ENCODE data around the gene SIRPB1. TPM values are rescaled to one million over a fixed set of nuclear protein-coding genes. Genes with fewer than 3 reads are reported as not detected.
"Not testable (repeated sequence)": the region's sequence is repeated elsewhere in the genome, so short reads cannot be mapped to it uniquely, and the experiment has no call there.

The SIRPB1 gene
- polyA plus RNA-seq, 1 experiment, result 1.9 TPM

- Histone ChIP-seq H3K27me3 (ENCODE audit: control insufficient read depth, insufficient read depth, low read length) (peaks cover 1% of the 10 kb centered on the region; the same call in 1 of the 2 replicates), H3K4me3 (ENCODE audit: low read depth, low read length) (no peak overlapping the region), H3K36me3 (ENCODE audit: control insufficient read depth, insufficient read depth, low read length) (no peaks in the 10 kb centered on the region)
- TF ChIP-seq CTCF (IDR thresholded peaks at IDR 0.05; ENCODE audit: insufficient read depth, low read depth, low read length), result no peak
- CTCF ChIA-PET, result no interaction called here
- DNase-seq (ENCODE audit: low read depth), result no peak
- POLR2A ChIA-PET, result no interaction called here
Observed at GRCh38 chr20:1648101-1648500, 28.3 kb upstream of the SIRPB1 start.

- DNase-seq (ENCODE audit: low read depth), result no peak
- CTCF ChIA-PET, result no interaction called here
- peaks cover 1% of the 10 kb centered on the region; the same call in 1 of the 2 replicates for H3K27me3 ChIP-seq (ENCODE audit: control insufficient read depth, insufficient read depth, low read length)
- no peaks in the 10 kb centered on the region for H3K36me3 ChIP-seq (ENCODE audit: control insufficient read depth, insufficient read depth, low read length)
- H3K4me3 ChIP-seq (ENCODE audit: low read depth, low read length), result no peak overlapping the region
- POLR2A ChIA-PET, result no interaction called here
- no peak for TF ChIP-seq CTCF (IDR thresholded peaks at IDR 0.05; ENCODE audit: insufficient read depth, low read depth, low read length)
Observed at GRCh38 chr20:1646975-1647431, 27.2 kb upstream of the SIRPB1 start.

DNA sequence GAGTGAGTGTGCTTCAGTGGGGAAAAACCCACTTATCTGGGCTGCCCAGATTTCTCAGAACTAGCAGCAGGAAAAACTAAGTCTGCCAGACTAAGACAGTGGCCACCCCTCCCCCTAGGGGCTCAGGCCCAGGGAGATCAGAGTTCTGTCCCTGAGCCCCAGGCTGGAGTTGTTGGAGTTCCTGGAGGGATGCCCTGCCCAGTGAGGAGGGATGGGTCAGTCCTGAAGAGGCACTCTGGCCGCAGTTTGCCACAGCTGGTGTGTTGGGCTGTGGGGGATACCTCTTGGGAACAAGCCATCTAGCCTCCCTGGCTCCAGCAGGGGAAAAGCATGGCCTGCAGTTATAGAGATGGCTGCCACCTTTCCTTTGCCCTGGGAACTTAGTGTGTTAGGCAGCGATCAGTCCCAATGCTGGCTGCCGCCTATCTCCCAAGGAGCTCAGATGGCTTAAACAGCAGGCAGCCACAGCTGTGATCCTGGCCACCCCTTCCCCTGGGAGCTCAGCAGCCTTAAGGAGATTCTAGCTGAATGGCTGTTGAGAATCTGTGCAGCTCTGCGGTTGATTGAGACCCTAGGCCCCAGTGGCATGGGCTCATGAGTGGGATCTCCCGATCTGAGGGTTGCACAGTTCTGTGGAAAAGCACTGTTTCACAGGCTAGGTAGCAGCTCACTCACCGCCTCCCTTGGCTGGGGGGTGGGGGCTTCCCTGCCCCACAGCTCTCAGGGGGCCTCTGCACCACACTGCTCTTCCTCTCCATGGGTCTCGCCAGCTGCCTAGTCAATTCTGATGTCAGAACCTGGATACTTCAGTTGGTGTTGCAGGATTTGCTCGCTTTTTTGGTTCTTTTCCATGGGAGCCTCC lies 24.5 kb upstream of the SIRPB1 start:
- no peak overlapping the region for H3K4me3 ChIP-seq (ENCODE audit: low read depth, low read length)
- TF ChIP-seq CTCF (IDR thresholded peaks at IDR 0.05; ENCODE audit: insufficient read depth, low read depth, low read length), result no peak
- DNase-seq (ENCODE audit: low read depth), result no peak
- no peaks in the 10 kb centered on the region for H3K36me3 ChIP-seq (ENCODE audit: control insufficient read depth, insufficient read depth, low read length)
- ChIA-PET CTCF (no interaction called here), POLR2A (no interaction called here)
- H3K27me3 ChIP-seq (ENCODE audit: control insufficient read depth, insufficient read depth, low read length), result peaks cover 1% of the 10 kb centered on the region; the same call in 1 of the 2 replicates

- H3K4me3 ChIP-seq (ENCODE audit: low read depth, low read length); H3K36me3 ChIP-seq (ENCODE audit: control insufficient read depth, insufficient read depth, low read length); DNase-seq (ENCODE audit: low read depth); H3K27me3 ChIP-seq (ENCODE audit: control insufficient read depth, insufficient read depth, low read length); POLR2A ChIA-PET; CTCF ChIA-PET: not testable (repeated sequence)
Observed at GRCh38 chr20:1638643-1639042, 18.8 kb upstream of the SIRPB1 start.

- H3K36me3 ChIP-seq (ENCODE audit: control insufficient read depth, insufficient read depth, low read length), result no peaks in the 10 kb centered on the region
- no peak for DNase-seq (ENCODE audit: low read depth)
- no peak overlapping the region for H3K4me3 ChIP-seq (ENCODE audit: low read depth, low read length)
- CTCF ChIA-PET, result no interaction called here
- no peaks in the 10 kb centered on the region for H3K27me3 ChIP-seq (ENCODE audit: control insufficient read depth, insufficient read depth, low read length)
- TF ChIP-seq CTCF (IDR thresholded peaks at IDR 0.05; ENCODE audit: insufficient read depth, low read depth, low read length), result no peak
- POLR2A ChIA-PET, result no interaction called here
Observed at GRCh38 chr20:1637755-1638154, 17.9 kb upstream of the SIRPB1 start.

DNA sequence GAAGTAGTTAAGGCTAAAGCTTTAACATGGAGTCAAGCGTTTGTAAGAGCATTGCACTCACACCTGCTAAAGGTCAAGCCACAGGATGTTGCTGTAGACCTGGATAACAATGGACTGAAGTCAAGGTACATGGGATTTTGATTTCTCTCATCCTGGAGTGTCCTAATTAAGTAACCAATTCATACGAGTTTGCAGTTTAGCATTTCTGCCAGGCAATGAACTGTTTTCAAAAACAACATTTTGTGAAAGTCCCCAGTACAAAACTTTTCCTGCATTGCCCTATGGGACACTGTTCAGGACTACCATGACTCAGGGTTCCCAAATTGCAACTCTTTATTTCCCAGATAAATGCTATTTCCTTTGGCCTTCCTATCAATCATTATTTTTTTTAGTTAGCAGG lies 17.4 kb upstream of the SIRPB1 start:
- CTCF ChIA-PET, result no interaction called here
- Histone ChIP-seq H3K36me3 (ENCODE audit: control insufficient read depth, insufficient read depth, low read length) (no peaks in the 10 kb centered on the region), H3K27me3 (ENCODE audit: control insufficient read depth, insufficient read depth, low read length) (no peaks in the 10 kb centered on the region), H3K4me3 (ENCODE audit: low read depth, low read length) (no peak overlapping the region)
- no peak for TF ChIP-seq CTCF (IDR thresholded peaks at IDR 0.05; ENCODE audit: insufficient read depth, low read depth, low read length)
- DNase-seq (ENCODE audit: low read depth), result no peak
- POLR2A ChIA-PET, result no interaction called here

Data from BJ (cell line).